RWPE2 (cell line): ENCODE measurements around the gene LRCH1.

Experiments
- ATAC-seq: fragments of 200-7000 bp; cut with Tn5 transposase; 3 replicates; pipeline ENCODE4 v1.9.1; 2021; ENCODE audit warnings: low read depth
- DNase-seq: peaks from one replicate; pipeline ENCODE4 v3.0.0-alpha.2; 2020; ENCODE audit warnings: low spot score
- H3K27ac ChIP-seq: fragments of 450-650 bp; 2 replicates; pipeline ENCODE4 v1.5.1; 2017; ENCODE audit warnings: mild to moderate bottlenecking; ENCODE audit not compliant: poor library complexity, severe bottlenecking
- H3K27me3 ChIP-seq: fragments of 250-450 bp; sonication (Bioruptor Pico); 2 replicates; pipeline ENCODE4 v1.5.1; 2021; ENCODE audit warnings: mild to moderate bottlenecking, moderate library complexity; ENCODE audit not compliant: insufficient read depth, poor library complexity, severe bottlenecking
- H3K36me3 ChIP-seq: fragments of 250-450 bp; sonication (Bioruptor Pico); 2 replicates; pipeline ENCODE4 v1.5.1; 2020; ENCODE audit warnings: low read depth, mild to moderate bottlenecking, moderate library complexity
- H3K4me1 ChIP-seq: fragments of 250-450 bp; sonication (Bioruptor Pico); 2 replicates; pipeline ENCODE4 v1.5.1; 2021; ENCODE audit warnings: mild to moderate bottlenecking, moderate library complexity; ENCODE audit not compliant: insufficient read depth, poor library complexity, severe bottlenecking
- H3K4me3 ChIP-seq: fragments of 250-450 bp; sonication (Bioruptor Pico); 2 replicates; pipeline ENCODE4 v1.5.1; 2021; ENCODE audit warnings: mild to moderate bottlenecking, moderate library complexity; ENCODE audit not compliant: severe bottlenecking
- H3K9me3 ChIP-seq: fragments of 250-450 bp; sonication (Bioruptor Pico); 2 replicates; pipeline ENCODE4 v1.5.1; 2021; ENCODE audit warnings: mild to moderate bottlenecking, moderate library complexity; ENCODE audit not compliant: severe bottlenecking
- CTCF ChIP-seq: fragments of 450-650 bp; IDR thresholded peaks from one replicate; pipeline ENCODE4 v1.5.1; 2017; ENCODE audit warnings: mild to moderate bottlenecking, moderate library complexity; ENCODE audit not compliant: poor library complexity, severe bottlenecking

LRCH1 gene

GRCh38 chr13:46685006-46685730, 132.2 kb downstream of the LRCH1 start:
- H3K27ac ChIP-seq = no peak overlapping the region
- no peaks in the 10 kb centered on the region for H3K27me3 ChIP-seq
- DNase-seq = no peak
- no peak for ATAC-seq
- TF ChIP-seq CTCF = no peak
- peaks cover 4% of the 10 kb centered on the region for H3K4me1 ChIP-seq
- H3K4me3 ChIP-seq = no peak overlapping the region
- peaks cover 29% of the 10 kb centered on the region for H3K36me3 ChIP-seq
- no peaks in the 10 kb centered on the region for H3K9me3 ChIP-seq

DNA sequence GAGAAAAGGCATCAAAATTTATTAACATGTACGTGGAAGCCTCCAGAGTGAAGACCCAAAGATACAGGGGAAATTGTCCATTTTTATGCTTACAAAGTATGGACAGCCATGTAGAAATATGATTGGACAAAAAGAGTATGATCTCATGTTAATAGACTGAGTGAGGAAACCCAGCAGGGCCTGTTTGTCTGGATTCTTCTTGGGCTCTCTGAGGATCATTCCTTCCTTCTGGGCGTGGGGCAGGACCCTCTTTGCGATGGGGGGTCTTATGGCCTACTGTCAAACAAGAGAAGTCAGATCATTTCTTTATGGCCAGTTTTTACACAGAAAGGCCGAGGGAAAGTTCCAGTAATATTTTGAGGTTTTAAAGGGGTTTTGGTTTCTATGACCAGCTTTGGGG, 133.2 kb downstream of the LRCH1 start:
- Histone ChIP-seq H3K4me1 (peaks cover 4% of the 10 kb centered on the region), H3K27ac (no peak overlapping the region), H3K27me3 (no peaks in the 10 kb centered on the region), H3K4me3 (no peak overlapping the region), H3K36me3 (peaks cover 29% of the 10 kb centered on the region), H3K9me3 (no peaks in the 10 kb centered on the region)
- TF ChIP-seq CTCF = no peak
- ATAC-seq (no peak), DNase-seq (no peak)

DNA sequence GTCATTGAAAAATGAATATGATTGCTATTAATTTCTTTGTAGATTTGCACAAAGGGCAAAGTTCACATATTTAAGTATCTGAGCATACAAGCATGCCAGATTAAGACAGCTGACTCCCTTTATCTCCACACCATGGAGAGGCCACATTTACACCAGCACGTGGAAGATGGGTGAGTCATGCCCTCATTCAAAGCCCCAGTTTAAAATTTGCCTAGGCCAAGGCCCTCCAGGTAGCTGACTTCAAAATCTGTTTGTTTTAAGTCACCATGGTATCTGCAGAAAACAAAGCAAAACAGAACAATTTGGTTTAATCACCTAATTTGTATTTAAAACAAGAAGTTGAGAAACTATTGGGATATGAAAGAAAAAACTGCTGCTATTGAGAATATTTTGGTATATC, 134.8 kb downstream of the LRCH1 start:
- H3K27ac ChIP-seq = no peak overlapping the region
- no peaks in the 10 kb centered on the region for H3K27me3 ChIP-seq
- TF ChIP-seq CTCF = no peak
- H3K36me3 ChIP-seq = peaks cover 35% of the 10 kb centered on the region
- ATAC-seq = peak; percentile 78
- no peak for DNase-seq
- no peaks in the 10 kb centered on the region for H3K9me3 ChIP-seq
- no peak overlapping the region for H3K4me3 ChIP-seq
- H3K4me1 ChIP-seq = peaks cover 4% of the 10 kb centered on the region

DNA sequence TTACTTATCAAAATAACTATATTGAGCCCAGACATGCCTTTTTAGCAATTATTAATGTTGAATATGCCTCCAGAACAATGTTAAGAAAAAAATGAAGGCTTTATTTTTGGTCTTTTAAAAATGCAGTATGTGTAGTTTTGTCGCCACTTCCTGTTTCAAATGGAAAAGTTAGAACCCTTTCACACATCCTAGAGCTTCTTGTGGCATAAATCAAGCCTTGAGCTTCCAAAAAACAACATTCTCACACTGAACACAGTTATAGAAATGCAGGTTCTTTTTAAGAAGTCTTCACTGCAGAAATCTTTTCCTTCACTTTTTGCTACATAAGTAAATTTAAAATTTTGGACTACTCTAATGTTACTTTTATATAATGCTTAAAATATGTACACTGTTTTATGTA, 135.3 kb downstream of the LRCH1 start:
- Histone ChIP-seq H3K27ac (no peak overlapping the region), H3K4me1 (peaks cover 4% of the 10 kb centered on the region), H3K36me3 (peaks cover 38% of the 10 kb centered on the region), H3K27me3 (no peaks in the 10 kb centered on the region), H3K4me3 (no peak overlapping the region), H3K9me3 (no peaks in the 10 kb centered on the region)
- DNase-seq (no peak), ATAC-seq (no peak)
- TF ChIP-seq CTCF = no peak

- Histone ChIP-seq H3K9me3 (no peaks in the 10 kb centered on the region), H3K4me3 (no peak overlapping the region), H3K27ac (no peak overlapping the region), H3K36me3 (peaks cover 58% of the 10 kb centered on the region), H3K27me3 (no peaks in the 10 kb centered on the region), H3K4me1 (no peaks in the 10 kb centered on the region)
- ATAC-seq (no peak), DNase-seq (no peak)
- TF ChIP-seq CTCF = no peak
Measured at GRCh38 chr13:46698014-46698413, 145.0 kb downstream of the LRCH1 start.
